Measurements from ENCODE around the gene CDH13.

GRCh38 chr16:82643136-82643535, 16.4 kb downstream of the CDH13 start:
- TF ChIP-seq CTCF (IDR thresholded peaks at IDR 0.05) (no peak), POLR2A (IDR thresholded peaks at IDR 0.05) (no peak)

All from thyroid gland (tissue), 4 donors.